GM12878 (cell line): ENCODE data around the gene DMPK. TPM values are rescaled to one million over a fixed set of nuclear protein-coding genes. Genes with fewer than 3 reads are reported as not detected.
"Not testable (repeated sequence)": the region's sequence is repeated elsewhere in the genome, so short reads cannot be mapped to it uniquely, and the experiment has no call there.

Experiments
- ATAC-seq: fragments of 200-7000 bp; cut with Tn5 transposase; 3 replicates; pipeline ENCODE4 v1.9.1; 2020; ENCODE audit warnings: mild to moderate bottlenecking, moderate library complexity
- BruUV-seq: library from RNA; stranded (reverse); fragments of 400-500 nt; replicated peaks from 2 replicates; lab custom pipeline; 2021; lab: Mats Ljungman, UMichigan
- CTCF ChIA-PET: fragments of 300-600 bp; sonication (Branson Sonifier 250); formaldehyde crosslinking; extraction: SDS; loops from one replicate; lab custom pipeline; 2021; ENCODE audit warnings: inconsistent platforms; lab: Yijun Ruan, JAX
- POLR2A ChIA-PET: fragments of 350-600 bp; formaldehyde crosslinking; extraction: SDS; loops from one replicate; lab custom pipeline; 2021; ENCODE audit warnings: inconsistent platforms; lab: Charles Lee
- RAD21 ChIA-PET: fragments of 300-600 bp; sonication (Branson Sonifier 250); formaldehyde crosslinking; loops from one replicate; lab custom pipeline; 2023; ENCODE audit warnings: antibody characterized with exemption; ENCODE audit not compliant: unreplicated experiment; lab: Charles Lee
- SMC1A ChIA-PET: fragments of 300-600 bp; sonication (Branson Sonifier 250); formaldehyde crosslinking; loops from one replicate; lab custom pipeline; 2023; ENCODE audit not compliant: unreplicated experiment, uncharacterized antibody; lab: Charles Lee
- DNase-seq: peaks from one replicate; pipeline ENCODE4 v3.0.0-alpha.2; 2011; ENCODE audit warnings: low read depth, low spot score
- FAIRE-seq: peaks from 3 replicates; lab custom pipeline; 2011; peaks lifted over from hg19 to GRCh38; lab: Jason Lieb, UNC
- H2AFZ ChIP-seq: 2 replicates; pipeline ENCODE4 v1.6.0; 2011; ENCODE audit warnings: low read depth, low read length, control low read depth; ENCODE audit not compliant: control insufficient read depth
- H3K27ac ChIP-seq: 2 replicates; pipeline ENCODE4 v1.5.1; 2011; ENCODE audit warnings: control low read depth; ENCODE audit not compliant: control insufficient read depth, insufficient read depth
- H3K27me3 ChIP-seq, 2 experiments: replicated peaks in 1 of 2; 2 replicates each; pipeline versions ENCODE4 v1.6.0 to v1.6.1; 2011; ENCODE audit warnings: low read length in 1 of 2; ENCODE audit not compliant: control insufficient read depth in 2 of 2, insufficient read depth in 2 of 2
- H3K36me3 ChIP-seq, 2 experiments: 2 replicates each; pipeline ENCODE4 v1.5.1; 2011; ENCODE audit warnings: low read length in 1 of 2; ENCODE audit not compliant: control insufficient read depth in 2 of 2, insufficient read depth in 2 of 2
- H3K4me1 ChIP-seq: 2 replicates; pipeline ENCODE4 v1.6.1; 2011; ENCODE audit warnings: mild to moderate bottlenecking, low read length, moderate library complexity, mixed read lengths; ENCODE audit not compliant: control insufficient read depth, insufficient read depth
- H3K4me2 ChIP-seq: 2 replicates; pipeline ENCODE4 v1.6.0; 2011; ENCODE audit warnings: control low read depth; ENCODE audit not compliant: control insufficient read depth, insufficient read depth
- H3K4me3 ChIP-seq: fragments of 200-600 bp; sonication (generic); 2 replicates; pipeline ENCODE4 v1.5.1; 2016
- H3K79me2 ChIP-seq: 2 replicates; pipeline ENCODE4 v1.6.0; 2011; ENCODE audit warnings: low read length; ENCODE audit not compliant: control insufficient read depth, insufficient read depth
- H3K9ac ChIP-seq: 2 replicates; pipeline ENCODE4 v1.8.0; 2011; ENCODE audit warnings: low read length, control low read depth, mixed read lengths; ENCODE audit not compliant: control insufficient read depth, insufficient read depth
- H3K9me3 ChIP-seq: replicated peaks from 3 replicates; pipeline ENCODE4 v1.5.1; 2011; ENCODE audit warnings: mild to moderate bottlenecking, low read length; ENCODE audit not compliant: control insufficient read depth, insufficient read depth
- H4K20me1 ChIP-seq: 2 replicates; pipeline ENCODE4 v1.6.0; 2011; ENCODE audit not compliant: control insufficient read depth, insufficient read depth
- BCL11A ChIP-seq: IDR thresholded peaks from 2 replicates; pipeline ENCODE4 v1.6.1; 2011; ENCODE audit warnings: low read depth, low read length
- ZNF592 ChIP-seq: fragments of 450-650 bp; IDR thresholded peaks from 2 replicates; pipeline ENCODE4 v1.6.1; 2017; ENCODE audit warnings: mild to moderate bottlenecking, moderate library complexity
- WGBS: methylation state at CpG from one replicate; pipeline ENCODE4 v1.1.6; 2016; ENCODE audit warnings: low lambda C conversion rate; ENCODE audit not compliant: insufficient replicate concordance, insufficient coverage; ENCODE audit errors: missing lambda C conversion rate; 5-methylcytosine and 5-hydroxymethylcytosine counted together
- in situ Hi-C: fragments of 300-500 bp; cut with MboI; formaldehyde crosslinking; loops from 9 replicates; pipeline ENCODE4 v1.14.3; 2018; ENCODE audit warnings: mixed read lengths
- intact Hi-C: fragments of 100-400 bp; cut with micrococcal nuclease; formaldehyde crosslinking; loops from one replicate; pipeline ENCODE4 v1.14.2; 2022; ENCODE audit not compliant: unreplicated experiment
- polyA plus RNA-seq, 11 experiments: library from polyadenylated mRNA; depleted of rRNA in 4 of 11; unstranded in 6 of 11; stranded (reverse) in 5 of 11; fragments of >200 nt; fragmentation: Nextera tagmentation in 4 of 11; fragmentation: Illumina TruSeq in 1 of 11; extraction: Ambion mirVana in 4 of 11; extraction: Trizol in 1 of 11; gene quantifications; 1 replicate in 1 of 11; 2 replicates in 10 of 11; pipeline versions ENCODE4 v1.2.1 to v1.2.3, GENCODE V29; 2011 to 2016; ENCODE audit warnings: inconsistent platforms in 2 of 11, missing spikeins in 2 of 11, low read depth in 1 of 11
- total RNA-seq, 4 experiments: library from RNA; depleted of rRNA in 3 of 4; stranded (reverse); fragments of >200 nt in 3 of 4; fragmentation: Illumina TruSeq in 1 of 4; extraction: Trizol in 1 of 4; gene quantifications; 2 replicates each; pipeline versions ENCODE4 v1.2.1 to v1.2.3, GENCODE V29; 2013 to 2021

DMPK gene
- total and polyA plus RNA-seq, 10 of the 15 experiments (the other 5 are each of a cell fraction or from before 2014, with no cell fraction given): 0.60 to 33.6 (median 5.2) TPM

DNA sequence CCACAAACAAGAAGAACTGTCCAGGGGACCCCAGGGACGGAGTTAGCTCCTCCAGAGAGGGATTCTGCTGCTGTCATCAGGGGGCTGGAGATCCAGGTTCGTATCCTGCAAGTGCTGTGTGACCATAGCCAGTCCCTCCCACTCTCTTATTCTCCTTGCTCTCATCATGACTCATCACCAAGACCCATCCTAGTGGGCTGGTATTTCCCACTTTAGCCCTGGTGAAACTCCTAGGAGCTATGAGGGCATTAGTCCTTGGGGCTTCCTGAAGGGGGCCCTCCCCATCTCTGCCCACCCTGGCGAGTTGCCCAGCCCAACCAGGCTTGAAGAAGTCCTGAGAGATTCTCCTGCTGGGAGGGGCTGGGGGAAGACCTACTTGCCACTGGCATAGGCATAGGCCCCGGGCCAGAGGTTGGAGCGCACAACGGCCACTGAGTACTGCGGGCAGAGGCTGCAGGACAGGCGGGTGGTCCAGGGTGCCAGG is 17.8 kb upstream of the DMPK start (continued):
- TF ChIP-seq ZNF592 (no peak), BCL11A (no peak)

- CTCF ChIA-PET: interaction anchor here (0.7 to 8.1 kb wide), 27 partner anchors 9 to 360 kb away, joined by 3 to 110 read pairs (median 4); partner anchors contain the start of genes FBXO46, MYPOP, QPCTL and RSPH6A
- H4K20me1 ChIP-seq, BruUV-seq, H2AFZ ChIP-seq, H3K27ac ChIP-seq, H3K27me3 ChIP-seq, H3K9me3 ChIP-seq, FAIRE-seq, in situ Hi-C loops, DNase-seq, H3K79me2 ChIP-seq, H3K4me1 ChIP-seq, H3K4me3 ChIP-seq, H3K36me3 ChIP-seq, H3K9ac ChIP-seq, ATAC-seq: not testable (repeated sequence)
- intact Hi-C loops: loop anchor here (2.0 kb wide), 1 partner anchor 29 kb away; no protein-coding TSS in a partner anchor
- SMC1A ChIA-PET: interaction anchor here (0.7 to 2.5 kb wide), 9 partner anchors 18 to 114 kb away, joined by 3 to 24 read pairs (median 4); partner anchors contain the start of genes QPCTL, SIX5 and SNRPD2
- RAD21 ChIA-PET: interaction anchor here (0.8 to 4.8 kb wide), 4 partner anchors 27 to 158 kb away, joined by 3 to 63 read pairs (median 4); partner anchors contain the start of gene SIX5
- 0 out of 2 replicates have a peak overlapping the region, but pooled peaks have one; percentile 4 for H3K4me2 ChIP-seq
- 89% methylated on average over 5 of the region's 5 CpGs for WGBS
- POLR2A ChIA-PET: interaction anchor here (0.6 to 2.0 kb wide), 5 partner anchors 29 to 286 kb away, joined by 3 to 9 read pairs (median 3); no protein-coding TSS in a partner anchor
Observed at GRCh38 chr19:45799541-45799940, 17.3 kb upstream of the DMPK start.
